ENCODE results near the gene CCDC50.
A peak's percentile ranks its signal among the peaks of the same experiment; 100 is the strongest.

The CCDC50 gene

DNA sequence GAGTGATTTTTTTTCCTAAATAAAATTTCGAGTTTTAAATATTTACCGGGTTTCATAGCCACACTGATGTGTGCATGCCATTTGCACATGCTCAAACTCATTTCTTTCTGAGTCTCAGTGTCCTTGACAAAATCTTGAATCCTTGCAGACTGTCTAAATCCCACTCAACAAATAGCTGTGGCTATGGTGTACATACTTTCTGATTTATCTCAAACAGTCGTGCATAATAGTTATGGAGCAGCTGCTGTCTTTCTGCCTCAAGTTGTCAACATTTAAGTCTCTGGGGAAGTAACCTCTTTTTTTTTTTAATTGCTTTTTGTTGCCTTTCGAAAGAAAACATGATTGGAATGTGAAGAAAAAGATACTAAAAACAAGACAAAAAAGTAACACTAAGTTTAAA lies 53.9 kb downstream of the CCDC50 start:
- no peak for DNase-seq

DNA sequence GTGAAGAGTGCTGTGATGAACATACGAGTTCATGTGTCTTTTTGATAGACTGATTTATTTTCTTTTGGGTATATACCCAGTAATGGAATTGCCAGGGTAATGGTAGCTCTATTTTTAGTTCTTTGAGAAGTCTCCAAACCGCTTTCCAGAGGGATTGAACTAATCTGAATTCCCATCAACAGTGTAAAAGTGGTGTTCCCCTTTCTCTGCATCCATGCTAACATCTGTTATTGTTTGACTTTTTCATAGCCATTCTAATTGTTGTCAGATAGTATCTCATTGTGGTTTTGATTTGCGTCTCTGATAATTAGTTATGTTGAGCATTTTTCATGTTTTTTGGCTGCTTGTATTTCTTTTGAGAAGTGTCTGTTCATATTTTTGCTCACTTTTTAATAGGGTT lies 55.9 kb downstream of the CCDC50 start:
- no peak for DNase-seq

DNA sequence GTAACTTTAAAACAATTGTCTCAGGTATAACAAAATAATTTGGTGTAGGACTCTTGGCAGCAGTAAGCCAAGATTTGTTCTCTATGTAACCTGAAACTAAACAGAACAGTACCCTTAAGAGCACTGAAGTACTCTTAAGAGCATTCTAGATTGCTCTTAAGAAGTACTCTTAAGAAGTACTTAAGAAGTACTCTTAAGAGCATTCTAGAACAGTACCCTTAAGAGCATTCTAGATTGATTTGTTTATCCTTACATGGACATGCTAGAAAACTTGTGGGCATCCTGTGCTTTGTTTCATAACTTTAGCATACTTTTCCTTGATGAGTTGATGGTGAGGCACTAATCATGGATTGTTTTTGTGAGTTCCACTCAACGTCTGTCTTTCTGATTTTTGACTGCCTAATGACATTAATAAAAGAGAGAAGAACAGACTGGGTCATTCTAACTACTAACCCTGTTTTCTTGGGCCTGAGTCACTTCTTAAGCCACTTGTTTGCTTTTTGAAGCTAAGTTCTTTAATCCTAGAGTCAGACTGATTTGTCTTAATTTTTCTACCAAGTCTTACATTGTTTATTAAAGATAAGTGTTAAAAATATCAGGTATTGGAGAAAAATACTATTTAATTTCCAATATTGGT lies 58.4 kb downstream of the CCDC50 start:
- DNase-seq, result no peak

DNA sequence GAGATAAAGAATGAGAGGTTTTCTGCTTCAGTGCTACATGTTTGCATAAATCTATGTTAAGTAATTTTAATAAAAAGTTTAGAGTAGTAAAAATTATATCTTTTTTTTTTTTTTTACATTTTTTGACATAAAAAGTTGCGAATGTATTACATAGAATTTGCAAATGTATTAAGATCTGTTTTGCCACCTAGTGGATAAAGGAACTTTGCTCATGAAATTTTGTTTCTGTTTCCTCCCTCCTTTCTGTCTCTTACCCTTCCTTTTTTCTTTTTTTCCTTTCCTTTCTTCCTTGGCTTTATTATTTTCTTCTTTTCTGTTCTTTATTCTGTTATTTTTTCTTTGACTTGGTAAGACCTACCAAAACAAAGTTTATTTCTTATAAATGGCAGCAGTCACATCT lies 59.6 kb downstream of the CCDC50 start:
- DNase-seq, result peak; percentile 11

DNA sequence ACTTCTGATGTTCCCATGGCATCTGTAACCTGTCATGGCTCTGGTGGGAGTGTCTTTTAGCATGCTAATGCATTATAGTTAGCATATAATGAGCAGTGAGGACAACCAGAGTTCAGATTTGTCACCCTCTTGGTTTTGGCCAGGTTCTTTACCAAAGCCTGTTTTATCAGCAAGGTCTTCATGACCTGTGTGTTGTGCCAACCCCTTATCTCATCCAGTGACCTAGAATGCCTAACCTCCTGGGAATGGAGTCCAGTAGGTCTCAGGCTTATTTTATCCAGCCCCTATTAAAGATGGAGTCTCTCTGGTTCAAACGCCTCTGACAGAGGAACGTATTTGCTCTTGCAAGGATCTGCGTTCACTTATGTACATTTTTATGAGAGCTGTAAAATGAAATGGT lies 61.4 kb downstream of the CCDC50 start:
- no peak for DNase-seq

DNA sequence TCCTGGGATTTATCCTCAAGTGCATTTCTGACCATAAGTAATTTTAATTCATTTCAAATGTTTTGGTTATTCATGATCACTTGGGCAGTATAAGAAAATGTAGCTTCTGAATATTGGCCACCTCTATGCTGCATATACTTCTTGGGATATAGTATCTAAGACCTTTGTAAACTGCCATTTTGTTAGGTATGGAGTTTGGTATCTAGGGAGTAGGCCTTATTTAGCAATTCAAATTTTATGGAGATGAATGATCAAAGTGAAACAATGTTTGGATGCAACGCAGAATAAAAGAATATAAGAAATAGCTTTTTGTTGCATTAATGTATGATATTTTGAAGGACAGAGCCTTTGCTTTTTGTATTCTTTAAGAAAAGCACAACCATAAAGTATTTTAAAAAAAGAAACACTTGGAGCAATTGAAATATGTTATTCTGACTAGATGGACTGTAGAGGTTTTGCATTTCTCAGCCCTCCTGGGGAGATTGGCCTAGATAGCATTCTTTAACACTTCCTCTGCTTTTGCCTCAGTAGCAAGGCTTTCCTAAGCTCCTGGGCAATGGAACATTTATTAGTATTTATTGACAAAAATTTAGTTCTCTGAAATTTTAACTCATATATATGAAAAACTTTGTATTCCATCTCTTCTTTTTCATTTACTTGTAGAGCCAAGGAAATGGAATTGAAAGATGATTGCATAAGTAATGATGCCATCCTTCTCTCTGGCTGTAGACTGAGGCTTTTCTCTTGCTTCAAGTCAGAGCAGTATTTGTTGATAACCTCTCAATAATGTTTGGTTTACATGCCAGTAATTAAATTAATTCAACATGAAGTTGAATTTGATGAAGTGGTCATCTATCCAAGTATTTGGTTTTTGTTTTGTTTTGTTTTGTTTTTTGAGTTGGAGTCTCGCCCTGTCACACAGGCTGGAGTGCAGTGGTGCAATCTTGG lies 62.9 kb downstream of the CCDC50 start:
- DNase-seq, result no peak

DNA sequence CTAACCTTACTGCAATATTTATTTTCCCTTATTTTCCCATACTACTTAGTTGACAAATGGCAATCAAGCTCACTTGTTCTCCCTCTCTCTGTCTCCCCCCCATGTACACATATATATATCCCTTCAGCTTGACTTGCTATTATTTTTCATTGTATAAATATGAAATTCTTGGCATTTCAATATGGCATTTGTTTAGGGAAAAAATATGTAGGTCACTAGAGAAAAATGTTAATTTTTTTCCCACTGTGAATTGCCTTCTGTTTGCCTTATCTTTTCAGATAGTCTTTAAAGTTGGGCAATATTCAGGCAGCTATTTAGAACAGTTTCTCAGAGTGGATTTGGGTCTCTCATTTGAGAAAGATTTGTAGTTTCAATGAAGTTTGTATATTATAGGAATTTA lies 64.0 kb downstream of the CCDC50 start:
- peak; percentile 5 for DNase-seq

DNA sequence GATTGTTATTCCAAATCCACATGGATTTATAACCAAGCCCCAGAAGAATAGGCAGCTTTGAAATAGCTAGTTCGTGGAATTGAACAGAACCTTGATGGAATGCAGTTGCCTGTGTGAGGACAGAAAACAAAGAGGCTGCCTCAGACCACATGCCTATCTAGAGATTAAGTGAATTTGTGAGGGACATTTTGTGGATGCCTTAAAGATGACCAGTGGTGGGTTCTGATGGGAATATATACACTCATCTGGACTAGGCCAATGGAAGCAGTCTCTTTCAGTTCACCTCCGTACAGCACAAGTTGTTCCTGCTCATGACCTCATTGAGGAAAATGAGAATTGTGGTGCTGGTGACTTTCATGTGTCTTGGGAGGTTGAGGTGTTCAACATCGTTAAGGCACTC lies 68.6 kb downstream of the CCDC50 start:
- no peak for DNase-seq

DNA sequence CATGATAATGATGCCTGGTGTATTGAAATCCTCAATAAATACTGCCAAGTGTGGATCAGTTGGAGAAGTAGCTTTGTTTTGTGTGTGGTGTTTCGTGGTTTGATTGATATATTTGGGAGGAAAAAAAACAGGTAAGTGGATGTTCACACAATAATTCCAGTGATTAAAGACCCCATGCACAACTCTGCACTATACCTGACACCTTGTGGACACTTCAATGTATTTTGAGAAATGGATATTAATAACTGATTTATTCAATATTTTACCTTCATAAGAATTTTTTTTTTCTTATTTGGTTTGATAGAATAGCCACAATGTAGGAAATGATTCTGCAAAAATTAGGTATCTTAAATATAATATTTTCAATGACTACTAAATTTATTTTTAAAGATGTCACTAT lies 69.4 kb downstream of the CCDC50 start:
- no peak for DNase-seq

DNA sequence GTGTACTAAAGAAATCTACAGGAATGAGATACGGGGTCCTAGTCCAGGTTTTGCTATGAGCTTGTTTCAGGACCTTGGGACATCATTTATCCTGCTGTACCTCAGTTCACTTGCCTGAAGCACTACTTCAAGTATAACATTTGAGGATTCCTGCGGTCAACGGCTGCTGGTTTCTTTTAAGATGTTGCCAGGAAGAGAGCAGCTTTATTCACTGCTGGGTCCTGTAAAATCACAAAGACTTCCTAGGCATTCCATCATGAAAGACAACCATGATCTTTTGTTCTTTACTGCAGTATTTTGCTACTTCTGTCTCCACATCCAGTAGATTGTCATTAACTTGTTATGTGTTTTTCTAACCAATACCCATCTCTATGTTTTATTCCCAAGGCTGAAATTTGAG lies 70.7 kb downstream of the CCDC50 start:
- no peak for DNase-seq

DNA sequence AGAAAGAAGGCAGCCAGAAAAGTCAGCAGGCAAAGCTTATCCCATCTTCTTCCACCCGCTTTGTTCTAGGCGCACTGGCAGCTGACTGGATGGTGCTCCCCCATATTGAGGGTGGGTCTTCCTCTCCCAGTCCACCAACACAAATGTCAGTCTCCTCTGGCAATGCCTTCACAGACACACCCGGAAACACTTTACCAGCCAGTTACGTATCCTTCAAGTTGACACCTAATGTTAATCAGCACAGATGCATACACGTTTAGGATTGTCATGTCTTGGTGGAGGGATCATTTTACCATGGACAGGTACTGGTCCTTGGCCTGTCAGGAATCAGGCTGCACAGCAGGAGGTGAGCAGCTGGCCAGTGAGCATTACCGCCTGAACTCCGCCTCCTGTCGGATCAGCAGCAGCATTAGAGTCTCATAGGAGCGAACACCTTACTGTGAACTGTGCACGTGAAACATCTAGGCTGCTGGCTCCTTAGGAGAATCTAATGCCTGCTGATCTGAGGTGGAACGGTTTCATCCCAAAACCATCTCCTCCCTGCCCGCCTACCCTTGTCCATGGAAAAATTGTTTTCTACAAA lies 72.7 kb downstream of the CCDC50 start:
- DNase-seq, result no peak

DNA sequence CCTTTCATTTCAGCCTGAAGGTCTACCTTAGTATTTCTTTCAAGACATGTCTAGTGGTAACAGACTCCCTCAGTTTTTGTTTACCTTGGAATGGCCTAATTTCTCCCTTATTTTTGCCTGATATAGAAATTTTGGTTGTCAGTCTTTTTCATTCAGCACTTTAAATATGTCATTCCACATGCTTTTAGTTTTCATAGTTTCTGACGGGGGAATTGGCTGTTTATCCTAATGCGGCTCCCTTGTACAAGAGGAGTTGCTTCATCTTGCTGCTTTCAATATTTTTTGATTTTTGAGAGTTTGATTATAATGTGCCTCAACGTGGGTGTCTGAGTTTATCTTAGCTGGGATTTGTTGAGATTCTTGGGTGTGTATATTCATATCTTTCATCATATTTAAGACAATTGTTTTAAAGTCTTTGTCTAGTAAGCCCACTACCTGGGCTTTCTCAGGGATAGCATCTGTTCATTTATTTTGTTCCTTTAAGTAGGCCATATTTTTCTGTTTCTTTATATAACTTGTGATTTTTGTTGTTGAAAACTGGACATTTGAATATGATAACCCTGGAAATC lies 80.7 kb downstream of the CCDC50 start:
- no peak for DNase-seq

DNA sequence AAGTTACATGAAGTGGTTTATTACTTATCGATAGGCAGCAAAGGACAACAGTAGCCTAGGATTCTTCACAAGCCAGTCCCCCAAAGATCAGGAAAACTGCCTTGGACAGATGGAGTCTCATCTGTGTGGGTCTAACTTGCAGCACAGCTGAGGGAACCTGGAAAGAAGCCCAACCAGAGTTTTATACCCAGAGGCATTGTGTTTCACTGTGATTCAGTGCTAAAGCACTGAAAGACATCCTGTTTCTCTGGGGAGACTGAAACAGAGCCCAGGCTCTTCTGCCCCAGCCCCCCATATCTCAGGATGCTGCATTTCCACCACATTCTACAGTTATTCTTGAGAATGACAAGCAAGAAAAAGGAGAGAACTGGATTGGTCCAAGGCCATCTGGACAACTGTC lies 83.6 kb downstream of the CCDC50 start:
- no peak for DNase-seq

DNA sequence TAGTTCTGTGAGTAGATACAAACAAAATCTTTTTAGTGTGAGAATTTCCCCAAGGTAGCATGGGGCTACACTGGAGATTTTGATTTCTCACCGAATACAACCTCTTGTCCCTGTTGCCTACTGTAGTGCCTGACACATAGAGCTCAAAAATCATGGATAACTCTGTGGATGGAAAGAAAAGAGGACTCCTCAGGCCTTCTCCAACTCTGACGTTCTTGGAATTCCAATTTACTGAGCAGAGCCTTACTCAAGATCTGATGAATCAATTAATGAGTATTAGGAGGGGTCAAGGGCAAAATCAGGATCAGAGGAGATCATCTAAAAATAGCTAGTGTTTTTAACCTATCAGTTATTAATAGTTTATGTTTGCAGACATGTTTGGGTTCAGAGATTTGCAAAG lies 85.1 kb downstream of the CCDC50 start:
- DNase-seq, result no peak

DNA sequence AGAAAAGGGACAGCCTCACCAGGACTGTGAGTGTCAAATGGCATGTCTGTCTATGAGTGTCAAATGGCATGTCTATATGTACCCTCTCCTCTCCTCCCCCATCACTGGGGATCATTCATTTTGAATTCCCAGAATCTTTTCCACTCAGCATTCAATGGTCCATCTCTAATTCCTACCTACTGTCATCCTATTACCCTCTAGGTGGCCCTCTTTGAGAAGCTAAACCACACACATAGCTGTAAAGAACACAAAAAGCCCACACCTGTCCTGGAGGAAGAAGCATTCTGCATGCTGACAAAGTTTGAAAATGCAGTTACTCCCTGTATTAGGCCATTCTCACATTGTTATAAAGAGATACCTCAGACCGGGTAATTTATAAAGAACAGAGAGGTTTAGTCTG lies 85.5 kb downstream of the CCDC50 start:
- DNase-seq, result no peak

DNA sequence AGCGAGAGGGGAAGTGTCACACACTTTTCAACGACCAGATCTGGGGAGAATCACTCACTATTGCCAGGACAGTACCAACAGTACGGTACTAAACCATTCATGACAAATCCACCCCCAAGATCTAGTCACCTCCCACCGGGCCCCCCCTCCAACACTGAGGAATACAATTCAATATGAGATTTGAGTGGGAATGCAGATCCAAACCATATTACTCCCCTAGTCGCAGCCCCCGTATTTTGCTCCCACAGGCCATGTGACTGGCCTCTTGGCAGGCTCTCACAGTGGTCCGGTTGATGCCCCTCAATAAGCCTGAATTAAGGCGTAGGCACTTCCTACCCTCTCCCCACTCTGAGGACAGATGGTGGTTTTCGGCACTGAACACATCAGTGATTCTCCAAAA lies 86.4 kb downstream of the CCDC50 start:
- no peak for DNase-seq

DNA sequence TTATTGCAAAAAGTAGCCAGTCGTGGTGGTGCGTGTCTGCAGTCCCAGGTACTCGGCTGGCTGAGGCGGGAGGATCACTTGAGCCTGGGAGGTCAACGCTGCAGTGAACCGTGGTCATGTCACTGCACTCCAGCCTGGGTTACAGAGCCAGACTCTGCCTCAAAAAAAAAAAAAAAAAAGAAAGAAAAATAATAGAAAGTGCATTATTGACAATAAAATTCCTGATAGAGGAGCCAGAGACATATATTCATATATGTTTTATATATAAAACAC lies 88.2 kb downstream of the CCDC50 start:
- DNase-seq, result no peak

DNA sequence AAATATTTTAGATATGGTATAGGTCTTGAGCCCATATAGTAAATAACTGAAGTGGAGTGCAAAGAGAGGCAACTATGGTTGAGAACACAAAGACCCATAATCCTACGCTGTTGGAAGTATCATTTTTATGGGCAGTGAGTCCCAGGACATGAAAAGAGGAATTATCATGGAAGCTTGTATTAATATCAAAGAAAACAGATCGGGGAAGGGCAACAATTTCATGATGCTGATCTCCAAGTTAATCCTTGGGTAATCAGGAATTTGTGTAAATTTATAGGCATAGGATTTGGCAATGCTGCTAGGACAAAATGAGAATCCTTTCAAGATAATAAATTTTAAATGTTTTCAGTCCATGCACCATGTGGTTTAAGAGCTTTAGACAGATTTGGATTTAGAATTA lies 91.6 kb downstream of the CCDC50 start:
- no peak for DNase-seq

DNA sequence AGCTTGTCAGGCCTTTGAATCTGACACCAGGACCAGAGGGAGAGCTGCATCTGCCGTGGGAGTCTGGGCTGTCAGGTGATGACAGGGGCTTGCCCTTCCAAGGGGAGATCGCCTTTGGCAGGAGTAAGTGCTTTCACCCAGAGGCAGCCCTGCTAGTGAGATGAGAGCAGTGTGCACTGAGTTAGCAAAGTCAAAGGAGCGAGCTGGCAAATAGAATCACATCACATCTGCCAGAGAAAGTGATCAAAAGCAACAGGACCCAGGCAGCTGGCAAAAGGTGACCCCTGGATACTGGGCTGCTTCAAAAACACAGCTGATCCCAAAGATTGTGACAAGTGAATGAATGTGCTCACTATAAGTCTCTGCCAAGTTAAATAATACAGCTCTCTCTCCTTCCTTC lies 95.7 kb downstream of the CCDC50 start:
- DNase-seq, result no peak

DNA sequence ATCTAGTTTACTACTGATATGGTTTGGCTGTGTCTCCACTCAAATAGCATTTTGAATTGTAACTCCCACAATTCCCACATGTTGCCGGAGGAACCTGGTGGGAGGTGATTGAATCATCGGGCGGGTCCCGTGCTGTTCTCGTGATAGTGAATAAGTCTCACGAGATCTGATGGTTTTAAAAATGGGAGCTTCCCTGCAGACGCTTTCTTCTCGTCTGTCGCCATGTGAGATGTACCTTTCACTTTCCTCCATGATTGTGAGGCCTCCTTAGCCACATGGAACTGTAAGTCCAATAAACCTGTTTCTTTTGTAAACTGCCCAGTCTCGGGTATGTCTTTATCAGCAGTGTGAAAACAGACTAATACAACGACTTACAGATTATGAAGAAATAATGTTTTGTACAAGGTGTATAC lies 96.1 kb downstream of the CCDC50 start:
- DNase-seq, result peak; percentile 78

DNA sequence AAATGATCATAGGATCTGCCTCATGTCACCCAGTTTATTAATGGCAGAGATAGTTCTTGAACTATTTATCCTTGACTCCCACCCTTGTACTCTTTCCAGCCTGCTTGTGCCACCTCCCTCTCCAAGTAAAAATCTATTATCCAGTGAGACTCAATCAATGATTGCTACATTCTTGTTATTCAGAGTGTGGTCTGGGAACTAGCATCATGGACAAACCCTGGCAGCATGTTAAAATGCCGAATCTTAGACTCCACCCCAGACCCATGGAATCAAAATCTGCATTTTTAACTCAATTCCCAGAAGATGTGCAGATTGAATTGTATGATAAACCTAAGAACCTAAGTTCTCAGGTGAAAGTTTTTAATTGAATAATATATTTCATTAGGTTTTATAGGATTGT lies 97.1 kb downstream of the CCDC50 start:
- DNase-seq, result no peak

DNA sequence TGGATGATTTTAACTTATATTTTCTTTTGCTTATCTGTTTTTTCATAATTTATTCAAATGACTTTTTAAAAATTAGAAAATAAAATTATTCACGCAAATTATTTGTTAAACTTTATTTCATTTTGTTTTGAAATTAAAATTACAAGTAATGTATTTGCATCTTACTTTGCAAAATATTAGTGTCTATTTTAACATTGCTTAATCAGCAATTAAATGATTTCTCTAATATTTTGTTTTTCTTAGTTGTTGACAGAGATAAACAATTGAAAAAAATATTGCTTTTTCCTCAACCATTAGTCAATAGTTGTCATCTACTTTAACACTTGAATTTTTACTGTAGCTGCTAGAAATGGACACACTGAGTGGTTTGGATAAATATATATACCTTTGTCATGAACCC lies 99.0 kb downstream of the CCDC50 start:
- no peak for DNase-seq

DNA sequence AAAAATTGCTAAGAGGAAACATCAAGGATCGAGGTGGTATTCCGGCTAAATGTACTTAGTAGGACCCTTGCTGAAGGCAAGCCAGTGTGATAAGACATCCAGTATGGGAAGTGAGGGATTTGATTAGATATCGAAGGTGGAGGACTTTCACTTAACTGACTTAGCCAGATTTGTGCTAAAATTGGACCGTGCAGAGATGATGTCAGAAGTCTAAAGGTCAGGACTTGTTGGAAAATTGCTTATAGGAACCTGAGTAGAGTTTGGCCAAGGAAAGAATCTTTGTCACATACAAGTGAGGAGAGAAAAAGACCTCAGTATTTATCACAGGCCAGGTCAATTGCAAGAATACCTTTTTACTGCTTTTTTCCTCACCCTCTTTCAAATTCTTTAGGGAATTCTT lies 100.9 kb downstream of the CCDC50 start:
- DNase-seq, result no peak

DNA sequence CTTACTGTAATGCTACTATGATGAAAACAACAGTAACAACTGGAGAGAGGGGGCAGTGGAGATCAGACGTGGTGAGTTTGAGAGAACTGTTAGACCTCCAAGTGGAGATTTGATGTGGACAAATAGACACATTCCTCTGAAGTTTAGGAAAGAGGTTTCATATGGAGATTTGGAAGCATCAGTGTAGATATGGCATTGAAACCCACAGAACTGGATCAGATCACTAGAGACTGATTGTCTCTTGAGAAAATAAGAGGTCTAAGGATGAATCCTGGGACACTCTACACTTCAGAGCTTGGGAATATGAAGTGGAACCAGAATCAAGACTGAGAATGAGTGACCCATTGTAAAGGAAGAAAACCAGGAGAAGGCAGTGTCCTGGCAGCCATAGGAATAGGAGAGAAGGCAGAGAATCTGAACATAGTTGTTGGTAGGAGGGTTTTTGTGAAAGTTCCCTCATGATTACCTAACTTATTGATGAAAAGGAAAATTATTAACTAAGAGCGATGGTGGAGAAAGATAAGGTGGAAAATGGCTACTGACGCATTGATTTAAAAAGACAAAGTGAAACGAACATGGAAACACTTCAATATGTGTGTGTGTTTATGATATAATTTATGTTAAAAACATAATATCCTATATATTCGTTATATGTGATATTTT lies 102.1 kb downstream of the CCDC50 start:
- no peak for DNase-seq

All from OCI-M1 (cell line).